Erythroblast (primary cell): ENCODE data around the gene LIG3.

Source experiments
- GATA1 ChIP-seq: IDR thresholded peaks from 2 replicates; pipeline ENCODE4 v1.6.1; 2011; ENCODE audit warnings: low read depth, mild to moderate bottlenecking, control low read depth, low read length, moderate library complexity
- POLR2A ChIP-seq: IDR thresholded peaks from 2 replicates; pipeline ENCODE4 v1.6.1; 2011; ENCODE audit warnings: mild to moderate bottlenecking, low read length

- TF ChIP-seq GATA1: no peak
- TF ChIP-seq POLR2A: no peak
These were observed 72.5 kb downstream of the LIG3 start for GRCh38 chr17:35052780-35053179.
